GM23338 (cell line): ENCODE results near the gene AKAP10. TPM values are rescaled to one million over a fixed set of nuclear protein-coding genes. Genes with fewer than 3 reads are reported as not detected.
A peak's percentile ranks its signal among the peaks of the same experiment; 100 is the strongest.

Experiments used
- ATAC-seq: fragments of 200-7000 bp; cut with Tn5 transposase; 3 replicates; pipeline ENCODE4 v1.9.1; 2020
- DNase-seq: peaks from one replicate; pipeline ENCODE4 v3.0.0-alpha.2; 2015; ENCODE audit warnings: low spot score
- H2AFZ ChIP-seq: fragments of 200-600 bp; sonication (generic); 2 replicates; pipeline ENCODE4 v1.8.0; 2016; ENCODE audit warnings: antibody characterized with exemption, mild to moderate bottlenecking, moderate library complexity
- H3F3A ChIP-seq: fragments of 200-600 bp; sonication (generic); replicated peaks from 2 replicates; pipeline ENCODE4 v1.8.0; 2017; ENCODE audit warnings: antibody characterized with exemption, mixed run types, low read depth
- H3K27ac ChIP-seq: fragments of 200-600 bp; sonication (generic); 2 replicates; pipeline ENCODE4 v1.6.1; 2016; ENCODE audit warnings: low read depth
- H3K27me3 ChIP-seq: fragments of 200-600 bp; sonication (generic); 2 replicates; pipeline ENCODE4 v1.8.0; 2016; ENCODE audit warnings: mild to moderate bottlenecking, mixed run types, moderate library complexity; ENCODE audit not compliant: insufficient read depth
- H3K36me3 ChIP-seq: fragments of 200-600 bp; sonication (generic); 2 replicates; pipeline ENCODE4 v1.8.0; 2016; ENCODE audit warnings: mild to moderate bottlenecking; ENCODE audit not compliant: insufficient read depth
- H3K4me1 ChIP-seq: fragments of 200-600 bp; sonication (generic); 2 replicates; pipeline ENCODE4 v1.8.0; 2016; ENCODE audit warnings: mild to moderate bottlenecking, moderate library complexity; ENCODE audit not compliant: insufficient read depth
- H3K4me2 ChIP-seq: fragments of 200-600 bp; sonication (generic); 2 replicates; pipeline ENCODE4 v1.7.1; 2017; ENCODE audit warnings: mixed run types
- H3K4me3 ChIP-seq: fragments of 200-600 bp; sonication (generic); 2 replicates; pipeline ENCODE4 v1.6.1; 2016; ENCODE audit warnings: mixed run types
- H3K79me2 ChIP-seq: fragments of 200-600 bp; sonication (generic); replicated peaks from 2 replicates; pipeline ENCODE4 v1.8.0; 2017; ENCODE audit warnings: mild to moderate bottlenecking; ENCODE audit not compliant: insufficient read depth
- H3K9me2 ChIP-seq: fragments of 200-600 bp; sonication (generic); 2 replicates; pipeline ENCODE4 v1.8.0; 2017; ENCODE audit not compliant: insufficient read depth
- H4K20me1 ChIP-seq: fragments of 200-600 bp; sonication (generic); replicated peaks from 2 replicates; pipeline ENCODE4 v1.8.0; 2017; ENCODE audit warnings: mild to moderate bottlenecking; ENCODE audit not compliant: insufficient read depth
- H3K27ac Mint-ChIP-seq: 2 replicates; pipeline ENCODE4 v1.8.0; 2020; ENCODE audit warnings: inconsistent platforms, mild to moderate bottlenecking, moderate library complexity, mixed read lengths
- H3K27me3 Mint-ChIP-seq: 3 replicates; pipeline ENCODE4 v1.8.0; 2022; ENCODE audit warnings: low read depth, mild to moderate bottlenecking, moderate library complexity, mixed read lengths, inconsistent platforms; ENCODE audit not compliant: insufficient read depth, poor library complexity
- H3K36me3 Mint-ChIP-seq: 3 replicates; pipeline ENCODE4 v1.8.0; 2021; ENCODE audit warnings: low read depth, mild to moderate bottlenecking, inconsistent platforms, moderate library complexity, mixed read lengths
- H3K4me1 Mint-ChIP-seq: 3 replicates; pipeline ENCODE4 v1.8.0; 2020; ENCODE audit warnings: mild to moderate bottlenecking, inconsistent platforms, mixed read lengths
- H3K4me3 Mint-ChIP-seq: 3 replicates; pipeline ENCODE4 v1.8.0; 2021; ENCODE audit warnings: moderate library complexity, mild to moderate bottlenecking, inconsistent platforms, mixed read lengths
- H3K9me3 Mint-ChIP-seq: 3 replicates; pipeline ENCODE4 v1.8.0; 2020; ENCODE audit warnings: moderate library complexity, mild to moderate bottlenecking, inconsistent platforms, mixed read lengths
- CREB1 ChIP-seq: fragments of 250-450 bp; sonication (Bioruptor Pico); IDR thresholded peaks from 2 replicates; pipeline ENCODE4 v1.5.0; 2020; ENCODE audit warnings: low read depth, mild to moderate bottlenecking, moderate library complexity
- CTCF ChIP-seq, 2 experiments: fragments of 200-600 bp in 1 of 2; sonication (generic) in 1 of 2; conservative IDR thresholded peaks; 2 replicates each; pipeline versions ENCODE4 v1.5.1 to v1.6.1; 2016 to 2017; ENCODE audit warnings: antibody characterized with exemption in 2 of 2, low read depth in 2 of 2, mild to moderate bottlenecking in 2 of 2, moderate library complexity in 1 of 2
- ETS1 ChIP-seq: IDR thresholded peaks from 2 replicates; pipeline ENCODE4 v1.6.1; 2016; ENCODE audit warnings: antibody characterized with exemption
- EZH2phosphoT487 ChIP-seq: fragments of 200-600 bp; sonication (generic); IDR thresholded peaks from one replicate; pipeline ENCODE4 v1.8.1; 2018; ENCODE audit warnings: antibody characterized with exemption; ENCODE audit not compliant: unreplicated experiment
- JUNB ChIP-seq: IDR thresholded peaks from one replicate; pipeline ENCODE4 v1.6.1; 2016; ENCODE audit warnings: antibody characterized with exemption; ENCODE audit not compliant: unreplicated experiment
- POLR2AphosphoS5 ChIP-seq: IDR thresholded peaks from 2 replicates; pipeline ENCODE4 v1.6.1; 2016; ENCODE audit warnings: antibody characterized with exemption, low read depth
- REST ChIP-seq: IDR thresholded peaks from one replicate; pipeline ENCODE4 v1.6.1; 2018; ENCODE audit warnings: antibody characterized with exemption; ENCODE audit not compliant: unreplicated experiment
- STAT1 ChIP-seq: IDR thresholded peaks from one replicate; pipeline ENCODE4 v1.6.1; 2016; ENCODE audit warnings: antibody characterized with exemption; ENCODE audit not compliant: unreplicated experiment
- ZNF462 ChIP-seq: fragments of 250-450 bp; sonication (Bioruptor Pico); IDR thresholded peaks from 2 replicates; pipeline ENCODE4 v1.5.0; 2020; ENCODE audit warnings: mild to moderate bottlenecking, moderate library complexity
- polyA plus RNA-seq: library from polyadenylated mRNA; unstranded; fragments of >200 nt; fragmentation: Nextera tagmentation; extraction: Ambion mirVana; gene quantifications from 2 replicates; pipeline ENCODE4 v1.2.1, GENCODE V29; 2016
- total RNA-seq: library from RNA; depleted of rRNA; stranded (reverse); fragments of >200 nt; shearing (Covaris generic); gene quantifications from 2 replicates; pipeline ENCODE4 v1.2.3, GENCODE V29; 2014

The AKAP10 gene
- total and polyA plus RNA-seq, 2 experiments from 2014 or later, result 16.7 to 25.9 TPM

- H2AFZ ChIP-seq, result no peak overlapping the region
- peaks cover 20% of the 10 kb centered on the region for H3K79me2 ChIP-seq
- no peak for TF ChIP-seq JUNB
- no peak for TF ChIP-seq EZH2phosphoT487
- no peak for TF ChIP-seq CREB1 (CRISPR knock-in tag)
- no peak for TF ChIP-seq CTCF (conservative IDR thresholded peaks at IDR 0.05; ENCODE audit: low read depth in 2 of 2)
- TF ChIP-seq ETS1, result no peak
- TF ChIP-seq REST, result no peak
- no peak for TF ChIP-seq STAT1
- no peak for TF ChIP-seq ZNF462 (CRISPR knock-in tag)
- TF ChIP-seq POLR2AphosphoS5, result no peak
- ATAC-seq, result no peak; the same call in 2 of the 3 replicates
- H3K4me3 Mint-ChIP-seq, result no peak overlapping the region
- peaks cover 40% of the 10 kb centered on the region for H3K36me3 Mint-ChIP-seq
- no peaks in the 10 kb centered on the region for H3K9me3 Mint-ChIP-seq
- DNase-seq, result peak; percentile 20
- H3K4me1 Mint-ChIP-seq, result peaks cover 20% of the 10 kb centered on the region
- H4K20me1 ChIP-seq, result 0 out of 2 replicates have a peak, but pooled peaks cover 3% of the 10 kb centered on the region
- peaks cover 5% of the 10 kb centered on the region for H3K27me3 Mint-ChIP-seq
- H3K9me2 ChIP-seq, result no peaks in the 10 kb centered on the region
- H3K4me1 ChIP-seq, result 0 out of 2 replicates have a peak, but pooled peaks cover 7% of the 10 kb centered on the region
- H3F3A ChIP-seq, result no peaks in the 10 kb centered on the region
- H3K36me3 ChIP-seq, result peaks cover 14% of the 10 kb centered on the region; the same call in 1 of the 2 replicates
- no peaks in the 10 kb centered on the region for H3K27me3 ChIP-seq
- no peak overlapping the region for H3K4me3 ChIP-seq
- H3K4me2 ChIP-seq, result no peak overlapping the region
- peak overlapping the region; percentile 43 for H3K27ac ChIP-seq
- peak overlapping the region; percentile 25 for H3K27ac Mint-ChIP-seq
Observed at GRCh38 chr17:19940722-19941464, 36.7 kb downstream of the AKAP10 start.
